Activated CD8-positive, alpha-beta memory T cell treated with anti-CD3 and anti-CD28 coated beads, Interleukin-2, amount 10 ng/mL, durations not matched to agents 7 days and 5 days (primary cell): ENCODE measurements around the gene ITLN2. TPM values are rescaled to one million over a fixed set of nuclear protein-coding genes. Genes with fewer than 3 reads are reported as not detected.
"Not testable (repeated sequence)": the region's sequence is repeated elsewhere in the genome, so short reads cannot be mapped to it uniquely, and the experiment has no call there.

ENCODE experiments used
- ATAC-seq: fragments of 150-1000 bp; cut with Tn5 transposase; one replicate; pipeline ENCODE4 v1.10.0; 2021; ENCODE audit warnings: moderate library complexity
- CTCF ChIA-PET: fragments of 350-600 bp; sonication (Branson Sonifier 250); formaldehyde crosslinking; loops from one replicate; lab custom pipeline; 2021; ENCODE audit warnings: antibody characterized with exemption; lab: Charles Lee
- DNase-seq: peaks from one replicate; pipeline ENCODE4 v3.0.0-alpha.2; 2020
- H3K27ac Mint-ChIP-seq: one replicate; pipeline ENCODE4 v1.8.0; 2021; ENCODE audit warnings: mild to moderate bottlenecking, mixed read lengths
- H3K27me3 Mint-ChIP-seq: one replicate; pipeline ENCODE4 v1.8.0; 2021; ENCODE audit warnings: mixed read lengths
- H3K36me3 Mint-ChIP-seq: one replicate; pipeline ENCODE4 v1.8.0; 2021; ENCODE audit warnings: mild to moderate bottlenecking, mixed read lengths
- H3K4me1 Mint-ChIP-seq: one replicate; pipeline ENCODE4 v1.8.0; 2021; ENCODE audit warnings: mixed read lengths
- H3K4me3 Mint-ChIP-seq: one replicate; pipeline ENCODE4 v1.8.0; 2021; ENCODE audit warnings: mild to moderate bottlenecking, moderate library complexity, mixed read lengths
- H3K9me3 Mint-ChIP-seq: one replicate; pipeline ENCODE4 v1.8.0; 2022; ENCODE audit warnings: low read depth, mixed read lengths
- total RNA-seq, 2 experiments: library from RNA; stranded (reverse); gene quantifications; one replicate each; pipeline ENCODE4 v1.2.3, GENCODE V29; 2021

ITLN2 gene
- total RNA-seq: not detected

DNA sequence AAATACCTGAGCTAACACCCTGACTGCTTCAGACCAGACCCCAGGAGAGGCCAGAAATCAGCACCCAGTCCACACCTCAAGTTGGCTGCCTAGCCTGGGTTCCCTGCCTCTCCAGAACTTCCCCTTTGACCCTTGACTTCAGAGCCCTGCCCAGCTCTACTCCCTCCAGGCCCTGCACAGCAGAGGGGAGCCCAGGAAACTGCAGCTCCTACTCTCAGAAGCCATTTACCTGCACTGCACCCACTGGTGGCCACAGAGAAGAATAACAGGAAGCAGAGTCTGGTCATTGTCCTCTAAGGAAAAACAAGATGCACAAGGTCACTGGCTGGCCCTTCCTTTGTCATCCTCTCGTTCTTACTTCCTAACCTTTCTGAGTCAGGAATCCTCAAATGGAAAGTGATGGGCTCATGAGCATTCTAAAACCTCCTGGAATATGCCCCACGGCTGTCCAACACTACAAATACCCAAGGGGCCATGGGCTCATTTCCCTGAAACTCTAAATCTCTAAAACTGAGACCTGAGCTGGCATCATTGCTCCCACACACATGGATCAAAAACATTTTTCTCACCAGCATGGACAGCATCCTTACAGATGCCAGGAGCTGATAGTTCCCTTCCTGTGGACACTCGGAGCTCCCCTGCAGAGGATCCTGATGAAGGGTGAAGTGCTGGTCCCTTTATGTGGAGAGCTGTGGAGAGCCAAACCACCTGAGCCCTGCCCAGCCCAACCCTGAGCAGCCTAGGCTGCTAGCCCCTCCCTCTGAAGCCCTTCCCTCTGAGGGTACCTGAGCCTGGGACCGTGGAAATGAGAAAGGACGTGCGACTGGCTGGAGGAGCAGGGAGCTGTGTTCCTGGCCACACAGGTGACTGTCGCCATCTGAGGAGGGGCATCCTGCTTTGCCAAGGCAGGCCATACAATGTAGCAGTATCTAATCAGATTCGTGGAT is at the start of gene ITLN2:
TSS of gene ITLN2 (minus strand) at position 652 of the 947 bp plus-strand sequence. CDS start at position 584, 68 bp downstream.
- peak within 1 kb of the TSS; percentile 71 for H3K27ac Mint-ChIP-seq
- no peaks in the 10 kb centered on the region for H3K36me3 Mint-ChIP-seq
- ATAC-seq (peak; percentile 81), DNase-seq (peak; percentile 73)
- H3K4me3 Mint-ChIP-seq: no peak within 1 kb of the TSS
- peaks cover 4% of the 10 kb centered on the region for H3K4me1 Mint-ChIP-seq
- CTCF ChIA-PET: interaction anchor here (0.6 to 8.5 kb wide), 53 partner anchors 10 to 281 kb away, joined by 3 to 270 read pairs (median 4); partner anchors contain the start of genes CD244, ITLN1, KLHDC9 and LY9
- no peaks in the 10 kb centered on the region for H3K27me3 Mint-ChIP-seq
- no peaks in the 10 kb centered on the region for H3K9me3 Mint-ChIP-seq

- Mint-ChIP-seq H3K9me3 (no peaks in the 10 kb centered on the region), H3K36me3 (peaks cover 3% of the 10 kb centered on the region), H3K27ac (no peak overlapping the region), H3K27me3 (no peaks in the 10 kb centered on the region), H3K4me1 (peaks cover 6% of the 10 kb centered on the region), H3K4me3 (no peak overlapping the region)
- no peak for ATAC-seq
- DNase-seq: no peak
- CTCF ChIA-PET: interaction anchor here (1.7 to 2.6 kb wide), 2 partner anchors 11 kb away, joined by 5 to 8 read pairs; no protein-coding TSS in a partner anchor
Measured at GRCh38 chr1:161001525-161001924, 46.9 kb upstream of the ITLN2 start.

- CTCF ChIA-PET: interaction anchor here (1.0 to 2.6 kb wide), 3 partner anchors 11 to 96 kb away, joined by 5 to 8 read pairs (median 5); no protein-coding TSS in a partner anchor
- no peaks in the 10 kb centered on the region for H3K9me3 Mint-ChIP-seq
- DNase-seq (no peak), ATAC-seq (no peak)
- no peak overlapping the region for H3K27ac Mint-ChIP-seq
- peaks cover 6% of the 10 kb centered on the region for H3K4me1 Mint-ChIP-seq
- peaks cover 2% of the 10 kb centered on the region for H3K36me3 Mint-ChIP-seq
- no peaks in the 10 kb centered on the region for H3K27me3 Mint-ChIP-seq
- H3K4me3 Mint-ChIP-seq: no peak overlapping the region
Measured at GRCh38 chr1:161000736-161001480, 46.3 kb upstream of the ITLN2 start.

DNA sequence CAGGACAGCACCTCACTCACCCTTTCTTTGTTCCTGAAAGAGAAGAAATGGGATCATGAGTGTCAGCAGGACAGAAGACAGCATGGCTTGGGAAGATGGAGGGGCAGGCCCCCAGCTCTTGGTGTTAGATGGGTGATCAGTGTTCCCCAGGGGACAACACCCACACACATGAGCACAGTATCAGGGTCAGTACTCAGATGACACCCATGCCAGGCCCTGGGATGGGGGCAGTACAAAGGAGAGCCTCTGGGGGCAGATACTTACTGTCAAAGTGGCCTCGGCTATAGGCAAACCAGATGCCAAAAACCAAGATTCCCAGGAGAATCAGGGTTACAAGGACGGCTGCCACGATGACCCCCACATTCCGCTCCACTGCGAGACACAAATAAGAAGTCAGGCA is 44.8 kb upstream of the ITLN2 start:
- H3K4me1 Mint-ChIP-seq: peaks cover 16% of the 10 kb centered on the region
- DNase-seq (no peak), ATAC-seq (no peak)
- no peaks in the 10 kb centered on the region for H3K27me3 Mint-ChIP-seq
- no peak overlapping the region for H3K27ac Mint-ChIP-seq
- H3K36me3 Mint-ChIP-seq: peaks cover 2% of the 10 kb centered on the region
- H3K9me3 Mint-ChIP-seq: no peaks in the 10 kb centered on the region
- no peak overlapping the region for H3K4me3 Mint-ChIP-seq
- CTCF ChIA-PET: interaction anchor here (2.6 kb wide), 2 partner anchors 9 to 98 kb away, joined by 8 to 26 read pairs; partner anchors contain the start of gene KLHDC9

- peak; percentile 73 for ATAC-seq
- H3K36me3 Mint-ChIP-seq: peaks cover 2% of the 10 kb centered on the region
- H3K27ac Mint-ChIP-seq: peak overlapping the region; percentile 21
- H3K4me1 Mint-ChIP-seq: peaks cover 19% of the 10 kb centered on the region
- CTCF ChIA-PET: interaction anchor here (0.7 to 2.9 kb wide), 32 partner anchors 7 to 216 kb away, joined by 3 to 26 read pairs (median 4); partner anchors contain the start of genes F11R, ITLN2, KLHDC9 and TSTD1
- H3K9me3 Mint-ChIP-seq: no peaks in the 10 kb centered on the region
- peak; percentile 66 for DNase-seq
- no peak overlapping the region for H3K4me3 Mint-ChIP-seq
- peaks cover 3% of the 10 kb centered on the region for H3K27me3 Mint-ChIP-seq
Measured at GRCh38 chr1:160997323-160998038, 42.9 kb upstream of the ITLN2 start.

DNA sequence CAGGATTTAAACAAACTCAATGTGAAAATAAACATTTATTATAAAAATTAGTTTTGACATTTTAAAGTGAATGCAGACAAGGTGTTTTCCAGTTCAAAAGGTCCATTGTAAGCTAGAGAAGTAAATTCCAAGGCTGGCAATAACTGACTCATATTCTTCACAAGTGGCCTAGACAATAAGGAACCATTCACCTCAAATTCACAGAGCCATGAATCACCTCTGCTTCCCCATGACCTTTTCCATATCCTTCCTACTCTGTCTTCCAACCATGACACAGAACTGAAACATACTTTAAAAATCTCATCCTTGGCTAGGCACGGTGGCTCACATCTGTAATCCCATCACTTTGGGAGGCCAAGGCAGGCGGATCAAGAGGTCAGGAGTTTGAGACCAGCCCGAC is 41.6 kb upstream of the ITLN2 start:
- no peak for ATAC-seq
- Mint-ChIP-seq H3K27me3 (peaks cover 3% of the 10 kb centered on the region), H3K27ac (no peak overlapping the region), H3K36me3 (peaks cover 2% of the 10 kb centered on the region), H3K9me3 (no peaks in the 10 kb centered on the region), H3K4me3 (no peak overlapping the region), H3K4me1 (peaks cover 19% of the 10 kb centered on the region)
- CTCF ChIA-PET: interaction anchor here (0.7 to 2.9 kb wide), 9 partner anchors 8 to 323 kb away, joined by 3 to 11 read pairs (median 4); partner anchors contain the start of genes ARHGAP30, TSTD1 and USF1
- DNase-seq: no peak

- H3K36me3 Mint-ChIP-seq: no peaks in the 10 kb centered on the region
- no peak overlapping the region for H3K27ac Mint-ChIP-seq
- H3K27me3 Mint-ChIP-seq: peaks cover 3% of the 10 kb centered on the region
- CTCF ChIA-PET: interaction anchor here (0.6 to 1.4 kb wide), 4 partner anchors 18 to 105 kb away, joined by 3 to 14 read pairs (median 5); partner anchors contain the start of gene KLHDC9
- peaks cover 27% of the 10 kb centered on the region for H3K4me1 Mint-ChIP-seq
- H3K4me3 Mint-ChIP-seq: no peak overlapping the region
- no peaks in the 10 kb centered on the region for H3K9me3 Mint-ChIP-seq
- ATAC-seq (no peak), DNase-seq (no peak)
Measured at GRCh38 chr1:160993544-160994193, 39.1 kb upstream of the ITLN2 start.

GRCh38 chr1:160992036-160992435 is 37.4 kb upstream of the ITLN2 start:
- H3K4me1 Mint-ChIP-seq: peaks cover 24% of the 10 kb centered on the region
- not testable (repeated sequence) for H3K4me3 Mint-ChIP-seq, DNase-seq, H3K27ac Mint-ChIP-seq, H3K27me3 Mint-ChIP-seq, H3K36me3 Mint-ChIP-seq, H3K9me3 Mint-ChIP-seq, ATAC-seq
- CTCF ChIA-PET: interaction anchor here (0.6 to 4.8 kb wide), 6 partner anchors 10 to 156 kb away, joined by 3 to 31 read pairs (median 5); partner anchors contain the start of gene KLHDC9

- no peak for DNase-seq
- peaks cover 14% of the 10 kb centered on the region for H3K27me3 Mint-ChIP-seq
- H3K9me3 Mint-ChIP-seq: no peaks in the 10 kb centered on the region
- H3K4me3 Mint-ChIP-seq: no peak overlapping the region
- H3K36me3 Mint-ChIP-seq: no peaks in the 10 kb centered on the region
- ATAC-seq: no peak
- H3K4me1 Mint-ChIP-seq: peaks cover 8% of the 10 kb centered on the region
- CTCF ChIA-PET: interaction anchor here (0.8 to 2.1 kb wide), 10 partner anchors 9 to 219 kb away, joined by 3 to 7 read pairs (median 4); no protein-coding TSS in a partner anchor
- no peak overlapping the region for H3K27ac Mint-ChIP-seq
Measured at GRCh38 chr1:160987359-160988050, 32.9 kb upstream of the ITLN2 start.

DNA sequence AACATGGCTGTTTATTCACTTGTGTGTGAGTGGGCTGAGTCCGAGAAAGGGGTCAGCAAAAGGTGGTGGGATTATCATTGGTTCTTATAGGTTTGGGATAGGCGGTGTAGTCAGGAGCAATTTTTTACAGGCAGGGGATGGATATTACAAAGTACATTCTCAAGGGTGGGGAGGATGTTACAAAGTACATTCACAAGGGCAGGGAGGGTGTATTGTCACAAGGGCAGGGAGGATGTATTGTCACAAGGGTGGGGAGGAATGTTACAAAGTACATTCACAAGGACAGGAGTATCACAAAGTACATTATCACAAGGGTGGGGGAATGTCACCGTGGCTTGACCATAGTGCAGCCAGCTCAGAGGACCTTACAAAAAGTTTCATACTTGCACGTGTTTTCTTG is 31.1 kb upstream of the ITLN2 start:
- H3K36me3 Mint-ChIP-seq: no peaks in the 10 kb centered on the region
- H3K9me3 Mint-ChIP-seq: no peaks in the 10 kb centered on the region
- H3K27ac Mint-ChIP-seq: no peak overlapping the region
- H3K4me3 Mint-ChIP-seq: no peak overlapping the region
- H3K27me3 Mint-ChIP-seq: peaks cover 31% of the 10 kb centered on the region
- peaks cover 18% of the 10 kb centered on the region for H3K4me1 Mint-ChIP-seq
- CTCF ChIA-PET: no interaction called here
- ATAC-seq (no peak), DNase-seq (no peak)

DNA sequence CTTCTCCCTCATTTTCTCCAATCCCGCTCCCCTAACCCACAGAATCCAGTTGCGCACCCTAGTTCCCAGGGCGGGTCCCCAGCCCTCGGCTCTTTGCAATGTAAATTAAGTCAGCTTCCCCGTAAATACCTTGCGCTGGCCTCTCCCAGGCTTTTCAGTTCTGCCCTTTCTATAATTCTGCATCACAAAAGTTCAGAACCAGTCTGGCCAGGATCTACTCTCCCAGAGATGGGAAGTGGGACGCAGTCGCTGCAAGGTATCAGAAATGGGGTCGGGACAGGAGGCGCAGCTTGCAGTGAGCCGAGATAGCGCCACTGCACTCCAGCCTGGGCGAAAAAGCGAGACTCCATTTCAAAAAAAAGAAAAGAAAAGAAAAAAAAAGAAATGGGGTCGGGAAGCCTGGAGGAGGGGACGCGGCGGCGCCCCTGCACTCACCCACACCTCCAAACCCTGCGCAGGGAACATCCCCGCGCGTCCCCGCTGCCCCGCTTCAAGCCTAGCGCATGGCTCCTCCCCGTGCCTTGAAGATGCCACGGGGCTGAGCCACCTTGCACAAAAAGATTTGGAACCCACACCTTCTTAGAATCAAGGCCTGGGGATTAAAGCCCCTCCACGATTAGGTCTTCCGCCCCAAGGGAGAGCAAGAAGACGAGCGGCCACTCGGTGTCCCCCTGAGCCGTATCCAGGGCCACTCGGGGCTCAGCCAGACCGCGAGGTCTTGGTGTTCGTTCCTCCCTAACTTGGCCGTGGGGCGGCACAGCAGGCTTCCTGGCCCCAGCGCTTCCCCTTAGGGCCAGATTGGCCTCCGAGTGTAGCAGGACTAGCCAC is 27.2 kb upstream of the ITLN2 start:
- CTCF ChIA-PET: interaction anchor here (1.0 kb wide), 1 partner anchor 28 kb away, joined by 3 read pairs; no protein-coding TSS in a partner anchor
- H3K27ac Mint-ChIP-seq: no peak overlapping the region
- H3K9me3 Mint-ChIP-seq: no peaks in the 10 kb centered on the region
- H3K4me1 Mint-ChIP-seq: peaks cover 10% of the 10 kb centered on the region
- H3K27me3 Mint-ChIP-seq: peaks cover 41% of the 10 kb centered on the region
- no peak for DNase-seq
- ATAC-seq: peak; percentile 76
- H3K4me3 Mint-ChIP-seq: peak overlapping the region; percentile 52
- H3K36me3 Mint-ChIP-seq: no peaks in the 10 kb centered on the region
